ENCODE data around the gene ZC2HC1B. TPM values are rescaled to one million over a fixed set of nuclear protein-coding genes. Genes with fewer than 3 reads are reported as not detected.

The ZC2HC1B gene
- total RNA-seq (2014; rRNA removed; shearing (Covaris generic)) = not detected in 2 replicates

GRCh38 chr6:143864234-143864633, at the start of gene ZC2HC1B:
Gene ZC2HC1B (plus strand): TSS chr6:143864474. CDS start chr6:143864540, 66 bp downstream.
- H3K4me3 ChIP-seq = no peak within 1 kb of the TSS
- peaks cover 48% of the 10 kb centered on the region for H3K36me3 ChIP-seq
- no peak within 1 kb of the TSS for H3K27ac ChIP-seq
- no peaks in the 10 kb centered on the region for H3K27me3 ChIP-seq
- H3K9me3 ChIP-seq (replicated peaks) = no peaks in the 10 kb centered on the region
- no peaks in the 10 kb centered on the region for H3K4me1 ChIP-seq
- DNase-seq = no peak

- H3K36me3 ChIP-seq = peaks cover 12% of the 10 kb centered on the region; the same call in 1 of the 2 replicates
- no peaks in the 10 kb centered on the region for H3K27me3 ChIP-seq
- no peaks in the 10 kb centered on the region; the same call in 1 of the 2 replicates for H3K4me1 ChIP-seq
- DNase-seq = no peak
- no peak overlapping the region for H3K4me3 ChIP-seq
- H3K27ac ChIP-seq = no peak overlapping the region
- H3K9me3 ChIP-seq (replicated peaks) = no peaks in the 10 kb centered on the region
Observed at GRCh38 chr6:143817621-143818020, 46.7 kb upstream of the ZC2HC1B start.

- H3K27me3 ChIP-seq = no peaks in the 10 kb centered on the region
- no peak overlapping the region for H3K27ac ChIP-seq
- no peaks in the 10 kb centered on the region for H3K9me3 ChIP-seq (replicated peaks)
- DNase-seq = no peak
- no peaks in the 10 kb centered on the region; the same call in 1 of the 2 replicates for H3K4me1 ChIP-seq
- H3K36me3 ChIP-seq = peaks cover 14% of the 10 kb centered on the region; the same call in 1 of the 2 replicates
- no peak overlapping the region for H3K4me3 ChIP-seq
Observed at GRCh38 chr6:143821359-143821758, 42.9 kb upstream of the ZC2HC1B start.

GRCh38 chr6:143822584-143823024, 41.7 kb upstream of the ZC2HC1B start:
- Histone ChIP-seq H3K36me3 (peaks cover 11% of the 10 kb centered on the region; the same call in 1 of the 2 replicates), H3K4me3 (no peak overlapping the region), H3K27ac (no peak overlapping the region), H3K27me3 (no peaks in the 10 kb centered on the region), H3K4me1 (no peaks in the 10 kb centered on the region; the same call in 1 of the 2 replicates), H3K9me3 (replicated peaks) (no peaks in the 10 kb centered on the region)
- DNase-seq = no peak

GRCh38 chr6:143823548-143823947, 40.7 kb upstream of the ZC2HC1B start:
- Histone ChIP-seq H3K36me3 (peaks cover 5% of the 10 kb centered on the region; the same call in 1 of the 2 replicates), H3K9me3 (replicated peaks) (no peaks in the 10 kb centered on the region), H3K4me3 (no peak overlapping the region), H3K27me3 (no peaks in the 10 kb centered on the region), H3K4me1 (no peaks in the 10 kb centered on the region; the same call in 1 of the 2 replicates), H3K27ac (no peak overlapping the region)
- no peak for DNase-seq

- H3K36me3 ChIP-seq = peaks cover 5% of the 10 kb centered on the region; the same call in 1 of the 2 replicates
- DNase-seq = no peak
- no peaks in the 10 kb centered on the region for H3K4me1 ChIP-seq
- no peaks in the 10 kb centered on the region for H3K9me3 ChIP-seq (replicated peaks)
- no peak overlapping the region for H3K4me3 ChIP-seq
- H3K27ac ChIP-seq = no peak overlapping the region
- H3K27me3 ChIP-seq = no peaks in the 10 kb centered on the region
Observed at GRCh38 chr6:143828572-143828971, 35.7 kb upstream of the ZC2HC1B start.

- DNase-seq = no peak
- H3K36me3 ChIP-seq = no peaks in the 10 kb centered on the region
- H3K4me1 ChIP-seq = no peaks in the 10 kb centered on the region
- H3K27me3 ChIP-seq = no peaks in the 10 kb centered on the region
- no peaks in the 10 kb centered on the region for H3K9me3 ChIP-seq (replicated peaks)
- no peak overlapping the region for H3K4me3 ChIP-seq
- no peak overlapping the region for H3K27ac ChIP-seq
Observed at GRCh38 chr6:143836150-143836549, 28.1 kb upstream of the ZC2HC1B start.

- H3K27me3 ChIP-seq = no peaks in the 10 kb centered on the region
- no peak overlapping the region for H3K4me3 ChIP-seq
- H3K36me3 ChIP-seq = no peaks in the 10 kb centered on the region
- H3K4me1 ChIP-seq = peaks cover 6% of the 10 kb centered on the region; the same call in 1 of the 2 replicates
- H3K9me3 ChIP-seq (replicated peaks) = no peaks in the 10 kb centered on the region
- no peak for DNase-seq
- H3K27ac ChIP-seq = no peak overlapping the region
Observed at GRCh38 chr6:143838395-143838794, 25.9 kb upstream of the ZC2HC1B start.

- DNase-seq = no peak
- Histone ChIP-seq H3K27me3 (no peaks in the 10 kb centered on the region), H3K27ac (no peak overlapping the region), H3K4me3 (no peak overlapping the region), H3K9me3 (replicated peaks) (no peaks in the 10 kb centered on the region), H3K36me3 (peaks cover 1% of the 10 kb centered on the region; the same call in 1 of the 2 replicates), H3K4me1 (peaks cover 7% of the 10 kb centered on the region)
Observed at GRCh38 chr6:143839196-143839595, 25.1 kb upstream of the ZC2HC1B start.

GRCh38 chr6:143840595-143841265, 23.5 kb upstream of the ZC2HC1B start:
- DNase-seq = no peak
- H3K27me3 ChIP-seq = no peaks in the 10 kb centered on the region
- no peaks in the 10 kb centered on the region for H3K9me3 ChIP-seq (replicated peaks)
- no peak overlapping the region for H3K27ac ChIP-seq
- peaks cover 17% of the 10 kb centered on the region for H3K36me3 ChIP-seq
- H3K4me3 ChIP-seq = no peak overlapping the region
- peaks cover 10% of the 10 kb centered on the region for H3K4me1 ChIP-seq

GRCh38 chr6:143842461-143842901, 21.8 kb upstream of the ZC2HC1B start:
- Histone ChIP-seq H3K36me3 (peaks cover 34% of the 10 kb centered on the region), H3K27me3 (no peaks in the 10 kb centered on the region), H3K9me3 (replicated peaks) (no peaks in the 10 kb centered on the region), H3K27ac (peak overlapping the region; percentile 79), H3K4me3 (peak overlapping the region; percentile 88), H3K4me1 (peaks cover 10% of the 10 kb centered on the region)
- no peak for DNase-seq

- H3K27ac ChIP-seq = peak within 1 kb of the TSS; percentile 79
- peaks cover 10% of the 10 kb centered on the region for H3K4me1 ChIP-seq
- H3K9me3 ChIP-seq (replicated peaks) = no peaks in the 10 kb centered on the region
- H3K36me3 ChIP-seq = peaks cover 40% of the 10 kb centered on the region
- H3K4me3 ChIP-seq = peak within 1 kb of the TSS; percentile 88
- peak; percentile 96 to 98 for DNase-seq
- H3K27me3 ChIP-seq = no peaks in the 10 kb centered on the region
Observed at GRCh38 chr6:143842902-143843676, 21.2 kb upstream of the ZC2HC1B start, which contains the start of gene LTV1. Gene LTV1 (plus strand): TSS chr6:143843338. CDS start chr6:143843478, 140 bp downstream.

- Histone ChIP-seq H3K9me3 (replicated peaks) (no peaks in the 10 kb centered on the region), H3K27me3 (no peaks in the 10 kb centered on the region), H3K36me3 (peaks cover 45% of the 10 kb centered on the region), H3K27ac (peak overlapping the region; percentile 79), H3K4me1 (peaks cover 10% of the 10 kb centered on the region), H3K4me3 (peak overlapping the region; percentile 88)
- no peak for DNase-seq
Observed at GRCh38 chr6:143843677-143843999, 20.6 kb upstream of the ZC2HC1B start.

GRCh38 chr6:143844006-143844405, 20.3 kb upstream of the ZC2HC1B start:
- DNase-seq = no peak
- peak overlapping the region; percentile 88 for H3K4me3 ChIP-seq
- H3K4me1 ChIP-seq = peaks cover 10% of the 10 kb centered on the region
- H3K36me3 ChIP-seq = peaks cover 48% of the 10 kb centered on the region
- no peaks in the 10 kb centered on the region for H3K27me3 ChIP-seq
- no peaks in the 10 kb centered on the region for H3K9me3 ChIP-seq (replicated peaks)
- peak overlapping the region; percentile 79; the same call in 1 of the 2 replicates for H3K27ac ChIP-seq

GRCh38 chr6:143845033-143845432, 19.2 kb upstream of the ZC2HC1B start:
- Histone ChIP-seq H3K27me3 (no peaks in the 10 kb centered on the region), H3K27ac (no peak overlapping the region), H3K4me3 (no peak overlapping the region), H3K36me3 (peaks cover 55% of the 10 kb centered on the region), H3K4me1 (peaks cover 10% of the 10 kb centered on the region), H3K9me3 (replicated peaks) (no peaks in the 10 kb centered on the region)
- DNase-seq = no peak

Measured in SJCRH30 (cell line).